GM21576 (cell line): ENCODE results near the gene MUC20.
"Not testable (repeated sequence)": the region's sequence is repeated elsewhere in the genome, so short reads cannot be mapped to it uniquely, and the experiment has no call there.

Experiments used
- ATAC-seq: cut with Tn5 transposase; IDR thresholded peaks from one replicate; pipeline ENCODE4 v1.9.1; 2021; ENCODE audit warnings: mild to moderate bottlenecking, moderate library complexity; ENCODE audit not compliant: unreplicated experiment

The MUC20 gene

DNA sequence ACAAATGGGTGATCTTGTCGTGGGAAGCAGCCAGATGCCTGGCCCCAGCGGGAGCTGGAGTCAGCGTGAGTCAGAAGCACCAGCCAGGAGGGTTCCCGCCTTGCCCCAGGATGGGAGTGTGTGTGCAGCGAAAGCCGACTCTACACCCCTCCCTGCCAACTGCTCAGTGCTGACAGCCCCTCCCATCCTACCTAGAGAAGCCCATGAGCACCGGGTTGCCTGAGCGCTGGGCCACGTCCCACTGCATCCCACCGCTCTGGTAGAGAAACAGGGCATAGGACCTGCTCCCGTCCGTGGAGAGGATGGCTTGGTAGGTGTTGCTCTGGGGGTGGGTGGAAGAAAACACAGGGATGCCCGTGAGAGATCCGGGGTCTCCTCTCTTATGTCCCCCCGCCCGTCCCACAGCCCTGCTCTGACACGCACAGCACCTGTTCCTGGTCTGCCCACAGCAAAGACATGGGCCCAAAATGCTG is 48.1 kb downstream of the MUC20 start:
- ATAC-seq = no peak

DNA sequence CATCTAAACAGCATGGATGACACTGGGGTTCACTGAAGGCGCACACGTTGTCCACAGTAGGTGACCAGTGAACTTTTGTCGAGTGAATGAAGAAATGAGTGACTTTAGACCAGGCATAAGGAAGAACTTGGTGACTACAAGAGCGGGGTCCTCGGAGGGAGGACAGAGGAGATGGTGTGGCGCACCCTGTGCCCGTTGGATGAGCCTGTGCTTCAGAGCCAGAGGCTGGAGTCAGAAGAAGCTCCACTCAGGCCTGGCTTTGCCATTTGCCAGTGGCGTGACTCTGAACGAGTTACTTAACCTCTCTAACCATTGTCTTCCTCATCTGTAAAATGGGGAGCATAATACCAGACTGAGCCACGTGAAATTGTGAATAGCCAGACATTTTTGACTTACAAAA is 48.8 kb downstream of the MUC20 start:
- ATAC-seq = no peak

DNA sequence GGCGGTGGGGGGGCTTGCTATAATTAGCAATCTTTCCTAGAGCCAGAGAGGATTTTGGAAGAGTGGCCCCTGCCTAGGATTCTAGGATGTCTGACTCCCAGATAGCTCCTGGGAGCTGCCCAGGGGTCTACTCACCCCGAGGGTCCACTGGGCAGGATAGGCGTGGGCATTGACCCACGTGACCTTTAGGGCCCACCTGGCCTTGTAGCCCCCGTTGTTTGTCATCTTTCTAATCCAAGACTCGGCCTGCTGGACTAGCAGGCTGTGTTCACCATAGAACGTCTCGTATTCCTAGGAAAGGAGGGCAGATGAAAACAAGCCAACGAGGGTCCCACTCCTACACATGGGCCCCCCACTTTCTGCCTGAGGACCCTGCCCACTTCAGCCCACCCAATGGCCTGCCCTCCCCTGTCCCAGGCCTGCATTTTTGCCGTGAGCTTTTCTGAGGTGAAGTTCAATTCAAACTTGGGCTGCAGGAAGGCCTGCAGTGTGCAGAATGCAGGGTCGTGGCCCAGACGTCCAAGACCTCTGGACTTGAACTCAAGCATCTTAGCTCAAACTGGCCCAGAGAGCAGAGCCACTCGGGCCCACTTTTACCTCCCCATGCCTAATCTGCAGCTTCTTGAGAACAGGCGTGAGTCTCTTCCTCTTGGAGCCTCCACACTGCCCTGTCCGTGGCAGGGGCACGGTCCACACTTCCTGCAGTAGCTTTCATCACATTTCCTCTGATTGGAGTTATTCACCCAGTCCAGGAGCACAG is 49.5 kb downstream of the MUC20 start:
- no peak for ATAC-seq

DNA sequence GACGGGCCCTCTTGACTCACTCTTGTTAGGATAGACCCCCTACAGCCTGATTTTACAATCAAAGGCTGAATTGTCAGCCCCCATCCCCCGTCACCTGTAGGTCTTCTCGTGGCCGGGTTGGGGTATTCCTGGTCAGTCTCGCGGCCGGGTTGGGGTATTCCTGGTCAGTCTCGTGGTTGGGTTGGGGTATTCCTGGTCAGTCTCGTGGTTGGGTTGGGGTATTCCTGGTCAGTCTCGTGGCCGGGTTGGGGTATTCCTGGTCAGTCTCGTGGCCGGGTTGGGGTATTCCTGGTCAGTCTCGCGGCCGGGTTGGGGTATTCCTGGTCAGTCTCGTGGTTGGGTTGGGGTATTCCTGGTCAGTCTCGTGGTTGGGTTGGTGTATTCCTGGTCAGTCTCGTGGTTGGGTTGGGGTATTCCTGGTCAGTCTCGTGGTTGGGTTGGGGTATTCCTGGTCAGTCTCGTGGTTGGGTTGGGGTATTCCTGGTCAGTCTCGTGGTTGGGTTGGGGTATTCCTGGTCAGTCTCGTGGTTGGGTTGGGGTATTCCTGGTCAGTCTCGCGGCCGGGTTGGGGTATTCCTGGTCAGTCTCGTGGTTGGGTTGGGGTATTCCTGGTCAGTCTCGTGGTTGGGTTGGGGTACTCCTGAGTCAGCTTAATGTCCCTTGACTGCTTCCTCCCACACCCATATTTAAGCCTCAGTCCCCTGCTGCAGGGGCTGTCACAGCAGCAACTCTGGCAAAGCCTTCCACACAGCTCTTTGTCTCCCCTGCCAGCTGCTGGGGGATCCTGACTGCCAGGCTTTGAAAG is 50.3 kb downstream of the MUC20 start:
- ATAC-seq = not testable (repeated sequence)

GRCh38 chr3:195771646-195772300 is 51.0 kb downstream of the MUC20 start:
- ATAC-seq = no peak

- ATAC-seq = no peak
Observed at GRCh38 chr3:195773956-195774537, 53.3 kb downstream of the MUC20 start.

DNA sequence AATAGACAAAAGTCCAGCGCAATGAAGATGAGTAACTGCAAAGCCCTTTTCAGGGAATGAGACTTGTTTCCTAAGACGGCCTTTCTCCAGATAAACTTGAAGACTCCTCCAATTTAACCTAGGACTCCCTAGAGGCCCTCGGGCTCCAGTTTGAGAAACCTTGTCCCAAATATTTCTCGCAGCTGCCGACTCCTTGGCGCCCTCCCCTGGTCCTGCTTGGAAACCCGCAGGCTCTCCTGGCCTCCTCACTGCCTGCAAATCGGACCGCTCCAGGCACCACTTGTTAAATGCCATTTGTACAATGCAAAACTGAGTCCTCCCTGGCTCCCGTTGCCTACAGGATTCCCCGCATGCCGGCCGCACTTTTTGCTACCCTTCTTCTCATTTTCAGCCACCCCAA is 54.1 kb downstream of the MUC20 start:
- no peak for ATAC-seq

- no peak for ATAC-seq
Observed at GRCh38 chr3:195777975-195778374, 57.2 kb downstream of the MUC20 start.

GRCh38 chr3:195781236-195781635 is 60.5 kb downstream of the MUC20 start:
- not testable (repeated sequence) for ATAC-seq
